PC-3 (cell line): ENCODE measurements around the gene PRIMA1. TPM values are rescaled to one million over a fixed set of nuclear protein-coding genes. Genes with fewer than 3 reads are reported as not detected.

Experiments
- ATAC-seq: fragments of 200-7000 bp; cut with Tn5 transposase; 2 replicates; pipeline ENCODE4 v1.9.1; 2020; ENCODE audit warnings: mild to moderate bottlenecking, moderate library complexity
- BruUV-seq: library from RNA; stranded (reverse); fragments of 400-500 nt; replicated peaks from 2 replicates; lab custom pipeline; 2021; lab: Mats Ljungman, UMichigan
- CTCF ChIA-PET: fragments of 300-600 bp; sonication (Branson Sonifier 250); formaldehyde crosslinking; loops from one replicate; lab custom pipeline; 2022; ENCODE audit warnings: antibody characterized with exemption; lab: Charles Lee
- POLR2A ChIA-PET: fragments of 300-600 bp; sonication (Branson Sonifier 250); formaldehyde crosslinking; loops from one replicate; lab custom pipeline; 2022; ENCODE audit warnings: antibody characterized with exemption; ENCODE audit not compliant: unreplicated experiment; lab: Charles Lee
- DNase-seq: peaks from one replicate; pipeline ENCODE4 v3.0.0-alpha.2; 2015
- H2AFZ ChIP-seq: fragments of 300-600 bp; sonication (generic); 2 replicates; pipeline ENCODE4 v1.6.0; 2016; ENCODE audit warnings: antibody characterized with exemption, low read length
- H3F3A ChIP-seq: fragments of 300-600 bp; sonication (generic); one replicate; pipeline ENCODE4 v1.6.0; 2017; ENCODE audit warnings: antibody characterized with exemption, low read length, control low read depth, mild to moderate bottlenecking; ENCODE audit not compliant: unreplicated experiment
- H3K27ac ChIP-seq: fragments of 300-600 bp; sonication (generic); 2 replicates; pipeline ENCODE4 v1.5.1; 2016; ENCODE audit warnings: mild to moderate bottlenecking, low read length
- H3K27me3 ChIP-seq: fragments of 300-600 bp; sonication (generic); 2 replicates; pipeline ENCODE4 v1.6.1; 2016; ENCODE audit warnings: low read length, mixed read lengths
- H3K36me3 ChIP-seq: fragments of 300-600 bp; sonication (generic); 2 replicates; pipeline ENCODE4 v1.6.1; 2016; ENCODE audit warnings: low read depth, mixed run types, low read length, mixed read lengths
- H3K4me1 ChIP-seq: fragments of 300-600 bp; sonication (generic); 2 replicates; pipeline ENCODE4 v1.5.1; 2016; ENCODE audit warnings: low read length; ENCODE audit not compliant: insufficient read depth
- H3K4me2 ChIP-seq: fragments of 300-600 bp; sonication (generic); 2 replicates; pipeline ENCODE4 v1.6.0; 2016; ENCODE audit warnings: low read length
- H3K4me3 ChIP-seq: fragments of 300-600 bp; sonication (generic); 2 replicates; pipeline ENCODE4 v1.5.1; 2016; ENCODE audit warnings: mild to moderate bottlenecking, low read length, mixed read lengths
- H3K79me2 ChIP-seq: fragments of 300-600 bp; sonication (generic); 2 replicates; pipeline ENCODE4 v1.6.1; 2017; ENCODE audit warnings: low read length, mixed read lengths
- H3K9ac ChIP-seq: fragments of 300-600 bp; sonication (generic); 2 replicates; pipeline ENCODE4 v1.6.0; 2016; ENCODE audit warnings: mild to moderate bottlenecking, low read length
- H3K9me2 ChIP-seq: fragments of 300-600 bp; sonication (generic); replicated peaks from 2 replicates; pipeline ENCODE4 v1.6.1; 2016; ENCODE audit warnings: mixed run types, low read length, mixed read lengths
- H3K9me3 ChIP-seq: fragments of 300-600 bp; sonication (generic); 2 replicates; pipeline ENCODE4 v1.6.1; 2016; ENCODE audit warnings: low read length, mixed read lengths
- H4K20me1 ChIP-seq: fragments of 300-600 bp; sonication (generic); 2 replicates; pipeline ENCODE4 v1.6.1; 2016; ENCODE audit warnings: low read length, mixed read lengths
- CTCF ChIP-seq: fragments of 300-600 bp; sonication (generic); conservative IDR thresholded peaks from 2 replicates; pipeline ENCODE4 v1.5.1; 2017; ENCODE audit warnings: antibody characterized with exemption, low read depth, mild to moderate bottlenecking, low read length
- EZH2 ChIP-seq: fragments of 300-600 bp; sonication (generic); IDR thresholded peaks from one replicate; pipeline ENCODE4 v1.6.1; 2017; ENCODE audit warnings: antibody characterized with exemption, mild to moderate bottlenecking, low read length; ENCODE audit not compliant: unreplicated experiment
- EZH2phosphoT487 ChIP-seq: fragments of 300-600 bp; sonication (generic); IDR thresholded peaks from 2 replicates; pipeline ENCODE4 v1.6.1; 2018; ENCODE audit warnings: mild to moderate bottlenecking, antibody characterized with exemption, low read length, borderline replicate concordance
- intact Hi-C: fragments of 100-400 bp; cut with micrococcal nuclease; formaldehyde crosslinking; loops from 2 replicates; pipeline ENCODE4 v1.9.0; 2023
- total RNA-seq: library from RNA; depleted of rRNA; stranded (reverse); fragments of >200 nt; gene quantifications from 2 replicates; pipeline ENCODE4 v1.2.3, GENCODE V29; 2014

PRIMA1 gene
- total RNA-seq, 1 experiment from 2014 or later, result 0.04 TPM

- intact Hi-C loops, result no loop called here
- H2AFZ ChIP-seq, result no peak overlapping the region
- BruUV-seq, result no TSS peak
- H3K9me3 ChIP-seq, result no peaks in the 10 kb centered on the region
- H3K9me2 ChIP-seq, result no peaks in the 10 kb centered on the region
- ATAC-seq, result no peak
- H3K79me2 ChIP-seq, result no peaks in the 10 kb centered on the region
- TF ChIP-seq CTCF (no peak), EZH2phosphoT487 (no peak), EZH2 (no peak)
- no peak overlapping the region for H3K27ac ChIP-seq
- no peaks in the 10 kb centered on the region for H3F3A ChIP-seq
- no peak overlapping the region for H3K4me3 ChIP-seq
- no peak for DNase-seq
- H4K20me1 ChIP-seq, result no peaks in the 10 kb centered on the region
- ChIA-PET POLR2A (no interaction called here), CTCF (no interaction called here)
- no peak overlapping the region for H3K9ac ChIP-seq
- no peaks in the 10 kb centered on the region for H3K4me1 ChIP-seq
- no peaks in the 10 kb centered on the region for H3K36me3 ChIP-seq
- no peak overlapping the region for H3K4me2 ChIP-seq
- peaks cover 68% of the 10 kb centered on the region for H3K27me3 ChIP-seq
Measured at GRCh38 chr14:93794756-93795155, 6.5 kb upstream of the PRIMA1 start.

- no TSS peak for BruUV-seq
- H3K27ac ChIP-seq, result no peak overlapping the region
- no peaks in the 10 kb centered on the region for H3K79me2 ChIP-seq
- ATAC-seq, result no peak
- ChIA-PET CTCF (no interaction called here), POLR2A (no interaction called here)
- H3K4me2 ChIP-seq, result no peak overlapping the region
- no peak overlapping the region for H2AFZ ChIP-seq
- peaks cover 78% of the 10 kb centered on the region for H3K27me3 ChIP-seq
- H3K9me2 ChIP-seq, result no peaks in the 10 kb centered on the region
- no peaks in the 10 kb centered on the region for H3F3A ChIP-seq
- no peak for TF ChIP-seq CTCF
- no peak for TF ChIP-seq EZH2phosphoT487
- no peak for TF ChIP-seq EZH2
- H3K9me3 ChIP-seq, result no peaks in the 10 kb centered on the region
- DNase-seq, result no peak
- H4K20me1 ChIP-seq, result no peaks in the 10 kb centered on the region
- H3K4me1 ChIP-seq, result no peaks in the 10 kb centered on the region
- H3K4me3 ChIP-seq, result no peak overlapping the region
- no peaks in the 10 kb centered on the region for H3K36me3 ChIP-seq
- intact Hi-C loops, result no loop called here
- no peak overlapping the region for H3K9ac ChIP-seq
Measured at GRCh38 chr14:93793555-93794324, 5.5 kb upstream of the PRIMA1 start.

GRCh38 chr14:93792391-93792790 lies 4.1 kb upstream of the PRIMA1 start:
- CTCF ChIA-PET, result no interaction called here
- Histone ChIP-seq H3K4me2 (no peak overlapping the region), H3K27me3 (peaks cover 86% of the 10 kb centered on the region), H3K9me2 (no peaks in the 10 kb centered on the region), H3K36me3 (no peaks in the 10 kb centered on the region), H3F3A (no peaks in the 10 kb centered on the region), H4K20me1 (no peaks in the 10 kb centered on the region), H3K9me3 (no peaks in the 10 kb centered on the region), H3K9ac (no peak overlapping the region), H3K4me3 (no peak overlapping the region), H3K4me1 (no peaks in the 10 kb centered on the region), H2AFZ (no peak overlapping the region), H3K79me2 (no peaks in the 10 kb centered on the region), H3K27ac (no peak overlapping the region)
- intact Hi-C loops, result no loop called here
- TF ChIP-seq CTCF (no peak), EZH2phosphoT487 (no peak), EZH2 (no peak)
- POLR2A ChIA-PET, result no interaction called here
- no peak for ATAC-seq
- no TSS peak for BruUV-seq
- no peak for DNase-seq
